H9 (cell line): Measurements from ENCODE around the gene KANSL1L. TPM values are rescaled to one million over a fixed set of nuclear protein-coding genes. Genes with fewer than 3 reads are reported as not detected.

Source experiments
- DNase-seq: peaks from one replicate; pipeline ENCODE4 v3.0.0-alpha.2; 2017
- H2AFZ ChIP-seq: one replicate; pipeline ENCODE4 v1.6.1; 2013; ENCODE audit warnings: mild to moderate bottlenecking, low read length, control low read depth, moderate library complexity
- H2AK5ac ChIP-seq: 2 replicates; pipeline ENCODE4 v1.6.1; 2013; ENCODE audit warnings: low read length, control low read depth, mixed read lengths; ENCODE audit not compliant: insufficient read length
- H2BK120ac ChIP-seq: one replicate; pipeline ENCODE4 v1.6.1; 2013; ENCODE audit warnings: low read depth, mild to moderate bottlenecking, low read length, control low read depth, inconsistent platforms; ENCODE audit not compliant: poor library complexity, severe bottlenecking
- H2BK12ac ChIP-seq: 2 replicates; pipeline ENCODE4 v1.6.1; 2013; ENCODE audit warnings: low read length, control low read depth, mixed read lengths, low read depth; ENCODE audit not compliant: insufficient read length
- H2BK15ac ChIP-seq: 2 replicates; pipeline ENCODE4 v1.6.1; 2013; ENCODE audit warnings: low read depth, low read length, control low read depth
- H2BK20ac ChIP-seq: one replicate; pipeline ENCODE4 v1.6.1; 2013; ENCODE audit warnings: low read depth, mild to moderate bottlenecking, low read length, control low read depth, inconsistent platforms; ENCODE audit not compliant: poor library complexity, severe bottlenecking
- H2BK5ac ChIP-seq: 2 replicates; pipeline ENCODE4 v1.6.1; 2013; ENCODE audit warnings: low read length, control low read depth, mixed read lengths; ENCODE audit not compliant: insufficient read length
- H3K14ac ChIP-seq: 2 replicates; pipeline ENCODE4 v1.6.1; 2013; ENCODE audit warnings: low read length, control low read depth; ENCODE audit not compliant: insufficient read depth
- H3K18ac ChIP-seq: 2 replicates; pipeline ENCODE4 v1.6.1; 2013; ENCODE audit warnings: low read depth, mild to moderate bottlenecking, mixed read lengths, low read length, control low read depth; ENCODE audit not compliant: insufficient read length
- H3K23ac ChIP-seq: 2 replicates; pipeline ENCODE4 v1.6.1; 2013; ENCODE audit warnings: low read length, control low read depth, mixed read lengths, low read depth; ENCODE audit not compliant: insufficient read length
- H3K23me2 ChIP-seq: 2 replicates; pipeline ENCODE4 v1.6.1; 2013; ENCODE audit warnings: low read depth, mild to moderate bottlenecking, mixed read lengths, low read length, control low read depth; ENCODE audit not compliant: insufficient read length, poor library complexity, severe bottlenecking
- H3K27ac ChIP-seq: 2 replicates; pipeline ENCODE4 v1.5.1; 2013; ENCODE audit warnings: low read length, control low read depth, mixed read lengths, low read depth; ENCODE audit not compliant: insufficient read length
- H3K27me3 ChIP-seq: 2 replicates; pipeline ENCODE4 v1.6.1; 2013; ENCODE audit warnings: low read length, control low read depth, inconsistent platforms; ENCODE audit not compliant: insufficient read depth
- H3K4ac ChIP-seq: 2 replicates; pipeline ENCODE4 v1.6.1; 2013; ENCODE audit warnings: low read depth, mild to moderate bottlenecking, control low read depth, inconsistent platforms, low read length, moderate library complexity
- H3K4me1 ChIP-seq: 2 replicates; pipeline ENCODE4 v1.6.1; 2013; ENCODE audit warnings: low read length, control low read depth, inconsistent platforms; ENCODE audit not compliant: insufficient read depth
- H3K4me2 ChIP-seq: 2 replicates; pipeline ENCODE4 v1.6.1; 2013; ENCODE audit warnings: low read length, control low read depth, mixed read lengths; ENCODE audit not compliant: insufficient read length, insufficient read depth
- H3K56ac ChIP-seq: 2 replicates; pipeline ENCODE4 v1.6.1; 2013; ENCODE audit warnings: low read depth, mild to moderate bottlenecking, mixed read lengths, low read length, control low read depth; ENCODE audit not compliant: insufficient read length
- H3K79me1 ChIP-seq: 2 replicates; pipeline ENCODE4 v1.6.1; 2013; ENCODE audit warnings: low read depth, mild to moderate bottlenecking, moderate library complexity, low read length, control low read depth, inconsistent platforms; ENCODE audit not compliant: insufficient read depth, poor library complexity, severe bottlenecking
- H3K79me2 ChIP-seq: 2 replicates; pipeline ENCODE4 v1.6.1; 2013; ENCODE audit warnings: low read length, control low read depth, inconsistent platforms; ENCODE audit not compliant: insufficient read depth
- H3K9ac ChIP-seq: 2 replicates; pipeline ENCODE4 v1.6.1; 2013; ENCODE audit warnings: low read length, control low read depth, mixed read lengths; ENCODE audit not compliant: insufficient read length; ENCODE audit errors: extremely low read depth
- H3K9me3 ChIP-seq: one replicate; pipeline ENCODE4 v1.6.1; 2013; ENCODE audit warnings: low read depth, low read length, inconsistent platforms; ENCODE audit not compliant: control insufficient read depth
- H3T11ph ChIP-seq: one replicate; pipeline ENCODE4 v1.6.1; 2013; ENCODE audit warnings: mild to moderate bottlenecking, low read length, control low read depth, inconsistent platforms
- H4K20me1 ChIP-seq: one replicate; pipeline ENCODE4 v1.6.1; 2013; ENCODE audit not compliant: control insufficient read depth, insufficient read length, insufficient read depth
- H4K5ac ChIP-seq: 2 replicates; pipeline ENCODE4 v1.6.1; 2013; ENCODE audit warnings: low read depth, mild to moderate bottlenecking, mixed read lengths, low read length, control low read depth; ENCODE audit not compliant: insufficient read length
- H4K8ac ChIP-seq: replicated peaks from 2 replicates; pipeline ENCODE4 v1.6.1; 2013; ENCODE audit warnings: low read length, control low read depth, mixed read lengths, low read depth; ENCODE audit not compliant: insufficient read length
- H4K91ac ChIP-seq: 2 replicates; pipeline ENCODE4 v1.6.1; 2013; ENCODE audit warnings: low read depth, mild to moderate bottlenecking, moderate library complexity, mixed read lengths, low read length, control low read depth; ENCODE audit not compliant: insufficient read length
- H3K27ac Mint-ChIP-seq, 3 experiments: 2 replicates in 2 of 3; 3 replicates in 1 of 3; pipeline ENCODE4 v1.8.0; 2020 to 2021; ENCODE audit warnings: mixed read lengths in 3 of 3, mild to moderate bottlenecking in 1 of 3, moderate library complexity in 1 of 3
- H3K27me3 Mint-ChIP-seq: 2 replicates; pipeline ENCODE4 v1.8.0; 2021; ENCODE audit warnings: low read depth, mild to moderate bottlenecking, moderate library complexity, mixed read lengths
- H3K36me3 Mint-ChIP-seq, 3 experiments: 2 replicates in 2 of 3; 3 replicates in 1 of 3; pipeline ENCODE4 v1.8.0; 2020 to 2021; ENCODE audit warnings: low read depth in 3 of 3, mixed read lengths in 3 of 3; ENCODE audit not compliant: insufficient read depth in 1 of 3
- H3K4me1 Mint-ChIP-seq, 2 experiments: 2 replicates each; pipeline ENCODE4 v1.8.0; 2020; ENCODE audit warnings: mixed read lengths in 2 of 2
- H3K4me3 Mint-ChIP-seq, 2 experiments: 2 replicates in 1 of 2; 3 replicates in 1 of 2; pipeline ENCODE4 v1.8.0; 2020 to 2021; ENCODE audit warnings: mild to moderate bottlenecking in 2 of 2, mixed read lengths in 2 of 2, moderate library complexity in 1 of 2
- H3K9me3 Mint-ChIP-seq, 2 experiments: 2 replicates in 1 of 2; 3 replicates in 1 of 2; pipeline ENCODE4 v1.8.0; 2020; ENCODE audit warnings: mild to moderate bottlenecking in 2 of 2, mixed read lengths in 2 of 2, moderate library complexity in 1 of 2
- CTCF ChIP-seq: fragments of 200-600 bp; sonication (generic); conservative IDR thresholded peaks from 3 replicates; pipeline ENCODE4 v1.8.0; 2021; ENCODE audit warnings: antibody characterized with exemption, mild to moderate bottlenecking
- WGBS: extraction: QIAGEN DNeasy Blood & Tissue Kit; methylation state at CpG from one replicate; pipeline ENCODE4 v1.1.7; 2013; ENCODE audit warnings: missing lambda C conversion rate, low lambda C conversion rate, mixed read lengths; ENCODE audit not compliant: insufficient read length; ENCODE audit errors: extremely low coverage; 5-methylcytosine and 5-hydroxymethylcytosine counted together
- total RNA-seq: library from RNA; stranded (reverse); gene quantifications from 2 replicates; pipeline ENCODE4 v1.2.1, GENCODE V29; 2021

KANSL1L gene
- total RNA-seq, 1 experiment from 2014 or later, result 8.2 TPM

- Mint-ChIP-seq H3K27me3 (no peaks in the 10 kb centered on the region), H3K9me3 (no peaks in the 10 kb centered on the region), H3K27ac (peak overlapping the region in 1 of 3 experiments; percentile 24; a peak in 1 of 7 replicates), H3K36me3 (peaks cover 3 to 4% (median 4%) of the 10 kb centered on the region in 3 experiments; a peak in 2 of 7 replicates), H3K4me1 (peaks cover 9 to 11% of the 10 kb centered on the region in 2 experiments), H3K4me3 (no peak overlapping the region)
- H3K27ac ChIP-seq, result no peak overlapping the region
- H3K4me2 ChIP-seq, result no peak overlapping the region
- H4K20me1 ChIP-seq, result no peaks in the 10 kb centered on the region
- H3K4ac ChIP-seq, result no peak overlapping the region
- H3K9me3 ChIP-seq, result no peaks in the 10 kb centered on the region
- no peak overlapping the region for H2BK20ac ChIP-seq
- no peak overlapping the region for H3K14ac ChIP-seq
- H4K5ac ChIP-seq, result no peak overlapping the region
- no peak overlapping the region for H4K8ac ChIP-seq
- H3K79me1 ChIP-seq, result no peaks in the 10 kb centered on the region
- no peak overlapping the region for H3K9ac ChIP-seq
- H3K56ac ChIP-seq, result no peak overlapping the region
- H3K18ac ChIP-seq, result no peak overlapping the region
- no peak for TF ChIP-seq CTCF
- H2BK15ac ChIP-seq, result no peak overlapping the region
- no peaks in the 10 kb centered on the region; the same call in 1 of the 2 replicates for H3K4me1 ChIP-seq
- no peak overlapping the region for H2BK5ac ChIP-seq
- DNase-seq, result peak; percentile 44
- H4K91ac ChIP-seq, result no peak overlapping the region
- H3K23ac ChIP-seq, result no peak overlapping the region
- H3T11ph ChIP-seq, result no peak overlapping the region
- no peaks in the 10 kb centered on the region for H3K23me2 ChIP-seq
- H2BK12ac ChIP-seq, result no peak overlapping the region
- no peak overlapping the region for H2AFZ ChIP-seq
- no peaks in the 10 kb centered on the region for H3K79me2 ChIP-seq
- H2BK120ac ChIP-seq, result no peak overlapping the region
- WGBS, result no CpG with 5 or more reads among the region's 6 CpGs
- H3K27me3 ChIP-seq, result no peaks in the 10 kb centered on the region
- no peak overlapping the region for H2AK5ac ChIP-seq
Observed at GRCh38 chr2:210099940-210100339, 71.3 kb downstream of the KANSL1L start.
